Gastrocnemius medialis (tissue), 4 donors: Measurements from ENCODE around the gene EEF1E1. TPM values are rescaled to one million over a fixed set of nuclear protein-coding genes. Genes with fewer than 3 reads are reported as not detected.

Experiments used
- ATAC-seq, 2 donors: fragments of 150-250 bp; one replicate each; pipeline ENCODE4 v1.9.1; 2016
- DNase-seq, 2 donors: peaks; one replicate each; pipeline ENCODE4 v3.0.0-alpha.2; 2019
- H3K27ac ChIP-seq, 4 donors: fragments of 200-600 bp; sonication (generic); 1 replicate in 1 of 4; 2 replicates in 3 of 4; pipeline ENCODE4 v1.5.1; 2016 to 2018; ENCODE audit warnings: mild to moderate bottlenecking in 2 of 4, moderate library complexity in 1 of 4
- H3K27me3 ChIP-seq, 3 donors: fragments of 200-600 bp; sonication (generic) in 2 of 3; 1 replicate in 1 of 3; 2 replicates in 2 of 3; pipeline versions ENCODE4 v1.5.1 to v1.6.0; 2016 to 2019; ENCODE audit warnings: mild to moderate bottlenecking in 1 of 3, moderate library complexity in 1 of 3
- H3K36me3 ChIP-seq, 2 donors: fragments of 200-600 bp; sonication (generic) in 1 of 2; one replicate each; pipeline ENCODE4 v1.5.1; 2017 to 2018
- H3K4me1 ChIP-seq, 2 donors: fragments of 200-600 bp; sonication (generic) in 1 of 2; one replicate each; pipeline ENCODE4 v1.5.1; 2016 to 2017; ENCODE audit warnings: mild to moderate bottlenecking in 2 of 2
- H3K4me3 ChIP-seq, 4 donors: fragments of 200-600 bp; sonication (generic) in 3 of 4; 1 replicate in 1 of 4; 2 replicates in 3 of 4; pipeline ENCODE4 v1.5.1; 2016 to 2019; ENCODE audit warnings: mild to moderate bottlenecking in 2 of 4
- H3K9me3 ChIP-seq, 3 donors: fragments of 200-600 bp; sonication (generic) in 2 of 3; 1 replicate in 1 of 3; 2 replicates in 2 of 3; pipeline ENCODE4 v1.5.1; 2016 to 2019
- CTCF ChIP-seq, 5 experiments: fragments of 450-650 bp in 3 of 5; fragments of 200-600 bp in 2 of 5; sonication (generic) in 2 of 5; IDR thresholded peaks in 4 of 5; conservative IDR thresholded peaks in 1 of 5; 1 replicate in 4 of 5; 2 replicates in 1 of 5; pipeline ENCODE4 v1.5.1; 2016 to 2019; ENCODE audit warnings: antibody characterized with exemption in 5 of 5, mild to moderate bottlenecking in 3 of 5, moderate library complexity in 3 of 5
- POLR2A ChIP-seq, 2 donors: fragments of 450-650 bp; IDR thresholded peaks; one replicate each; pipeline ENCODE4 v1.6.1; 2017; ENCODE audit warnings: antibody characterized with exemption in 2 of 2, mild to moderate bottlenecking in 2 of 2, moderate library complexity in 2 of 2
- in situ Hi-C, 4 donors: fragments of 200-750 bp; cut with MboI; loops; one replicate each; pipeline versions ENCODE4 v1.15.0 to v1.8.0; 2017; ENCODE audit warnings: low sequenced_read_pairs in 4 of 4
- intact Hi-C: fragments of 100-400 bp; cut with DNase I; formaldehyde crosslinking; loops from one replicate; pipeline ENCODE4 v1.15.1; 2023; ENCODE audit warnings: low total_unique reads
- total RNA-seq, 4 donors: library from RNA; depleted of rRNA; stranded (reverse); fragments of >200 nt; gene quantifications; one replicate each; pipeline versions ENCODE4 v1.1.0 to v1.2.3, GENCODE V29; 2016

EEF1E1 gene
- total RNA-seq, 4 donors from 2014 or later = 16.0 to 39.9 (median 21.2) TPM

- Histone ChIP-seq H3K9me3 (no peaks in the 10 kb centered on the region), H3K27ac (no peak overlapping the region), H3K27me3 (peaks cover 0 to 17% (median 8%) of the 10 kb centered on the region in 3 donors), H3K36me3 (no peaks in the 10 kb centered on the region), H3K4me3 (no peak overlapping the region), H3K4me1 (no peaks in the 10 kb centered on the region)
- intact Hi-C loops = no loop called here
- TF ChIP-seq POLR2A (IDR thresholded peaks at IDR 0.05) (no peak), CTCF (IDR thresholded peaks at IDR 0.05 in 4 of 5, conservative IDR thresholded peaks at IDR 0.05 in 1 of 5) (no peak)
- ATAC-seq (no peak), DNase-seq (no peak)
- in situ Hi-C loops = no loop called here
These were observed 7.9 kb upstream of the EEF1E1 start for GRCh38 chr6:8110117-8110721.

- in situ Hi-C loops = no loop called here
- ATAC-seq (no peak), DNase-seq (no peak)
- no peaks in the 10 kb centered on the region for H3K36me3 ChIP-seq
- H3K27ac ChIP-seq = no peak overlapping the region
- no peaks in the 10 kb centered on the region for H3K4me1 ChIP-seq
- H3K4me3 ChIP-seq = no peak overlapping the region
- TF ChIP-seq CTCF (IDR thresholded peaks at IDR 0.05 in 4 of 5, conservative IDR thresholded peaks at IDR 0.05 in 1 of 5) (no peak), POLR2A (IDR thresholded peaks at IDR 0.05) (no peak)
- peaks cover 0 to 17% (median 8%) of the 10 kb centered on the region in 3 donors for H3K27me3 ChIP-seq
- intact Hi-C loops = no loop called here
- no peaks in the 10 kb centered on the region for H3K9me3 ChIP-seq
These were observed 6.6 kb upstream of the EEF1E1 start for GRCh38 chr6:8108759-8109539.

GRCh38 chr6:8108031-8108660 is 5.8 kb upstream of the EEF1E1 start:
- Histone ChIP-seq H3K4me1 (no peaks in the 10 kb centered on the region), H3K9me3 (no peaks in the 10 kb centered on the region), H3K27me3 (peaks cover 0 to 17% (median 8%) of the 10 kb centered on the region in 3 donors), H3K27ac (no peak overlapping the region), H3K4me3 (no peak overlapping the region), H3K36me3 (no peaks in the 10 kb centered on the region)
- DNase-seq (no peak), ATAC-seq (no peak)
- no peak for TF ChIP-seq CTCF (IDR thresholded peaks at IDR 0.05 in 4 of 5, conservative IDR thresholded peaks at IDR 0.05 in 1 of 5)
- no peak for TF ChIP-seq POLR2A (IDR thresholded peaks at IDR 0.05)
- intact Hi-C loops = no loop called here
- in situ Hi-C loops = no loop called here

- no peak for DNase-seq
- in situ Hi-C loops (no loop called here), intact Hi-C loops (no loop called here)
- H3K27ac ChIP-seq = no peak overlapping the region
- H3K27me3 ChIP-seq = peaks cover 0 to 13% (median 8%) of the 10 kb centered on the region in 3 donors
- peaks cover 7 to 9% of the 10 kb centered on the region in 2 donors for H3K4me1 ChIP-seq
- H3K9me3 ChIP-seq = no peaks in the 10 kb centered on the region
- no peak for ATAC-seq
- H3K4me3 ChIP-seq = no peak overlapping the region
- TF ChIP-seq CTCF (IDR thresholded peaks at IDR 0.05 in 4 of 5, conservative IDR thresholded peaks at IDR 0.05 in 1 of 5) (no peak), POLR2A (IDR thresholded peaks at IDR 0.05) (no peak)
- H3K36me3 ChIP-seq = no peaks in the 10 kb centered on the region
These were observed 3.4 kb upstream of the EEF1E1 start for GRCh38 chr6:8105791-8106190.
